ENCODE data around the gene MYH7. TPM values are rescaled to one million over a fixed set of nuclear protein-coding genes. Genes with fewer than 3 reads are reported as not detected.

MYH7 gene
- total RNA-seq, 1 experiment from 2014 or later: not detected

DNA sequence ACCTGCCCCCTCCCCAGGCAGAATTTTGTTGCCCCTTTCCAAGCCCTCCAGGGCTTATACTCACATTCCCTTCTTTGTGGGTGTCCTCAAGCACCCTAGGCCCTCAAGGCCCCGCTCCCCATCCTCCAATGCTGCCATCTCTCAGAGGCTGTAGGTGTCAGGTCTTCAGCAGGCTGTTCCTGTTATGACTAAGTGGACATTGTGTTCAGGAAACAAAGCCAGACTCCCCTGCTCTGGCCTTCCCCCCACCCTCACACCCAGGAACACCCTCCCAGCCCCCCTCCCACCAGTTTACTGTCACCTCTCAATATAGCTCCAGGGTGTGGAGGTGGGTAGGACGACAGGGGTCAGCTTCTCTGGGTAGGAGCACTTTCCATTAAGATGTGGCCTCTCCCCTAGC lies 26.0 kb downstream of the MYH7 start (continued):
- TF ChIP-seq, protein P1, sequence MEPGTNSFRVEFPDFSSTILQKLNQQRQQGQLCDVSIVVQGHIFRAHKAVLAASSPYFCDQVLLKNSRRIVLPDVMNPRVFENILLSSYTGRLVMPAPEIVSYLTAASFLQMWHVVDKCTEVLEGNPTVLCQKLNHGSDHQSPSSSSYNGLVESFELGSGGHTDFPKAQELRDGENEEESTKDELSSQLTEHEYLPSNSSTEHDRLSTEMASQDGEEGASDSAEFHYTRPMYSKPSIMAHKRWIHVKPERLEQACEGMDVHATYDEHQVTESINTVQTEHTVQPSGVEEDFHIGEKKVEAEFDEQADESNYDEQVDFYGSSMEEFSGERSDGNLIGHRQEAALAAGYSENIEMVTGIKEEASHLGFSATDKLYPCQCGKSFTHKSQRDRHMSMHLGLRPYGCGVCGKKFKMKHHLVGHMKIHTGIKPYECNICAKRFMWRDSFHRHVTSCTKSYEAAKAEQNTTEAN (CRISPR knock-in tag; IDR thresholded peaks at IDR 0.05): no peak

DNA sequence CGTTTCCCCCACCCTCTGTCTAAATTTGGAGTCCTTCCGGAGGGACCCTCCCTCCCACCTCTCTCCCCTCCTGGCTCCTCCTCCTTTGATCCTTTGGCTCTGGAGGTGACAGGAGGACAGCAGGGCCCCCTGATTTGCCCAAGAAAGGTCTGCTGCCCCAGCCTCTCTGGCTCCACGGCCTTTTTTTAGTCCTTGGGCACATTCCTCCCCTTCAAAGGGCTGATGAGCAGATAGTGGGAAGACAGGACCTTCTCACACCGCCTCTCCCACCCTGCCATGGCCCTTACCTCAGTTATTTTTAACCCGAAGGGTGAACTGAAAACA lies 27.2 kb downstream of the MYH7 start:
- peaks cover 27% of the 10 kb centered on the region for H3K27me3 Mint-ChIP-seq (ENCODE audit: low read depth)
- TF ChIP-seq, protein P2, sequence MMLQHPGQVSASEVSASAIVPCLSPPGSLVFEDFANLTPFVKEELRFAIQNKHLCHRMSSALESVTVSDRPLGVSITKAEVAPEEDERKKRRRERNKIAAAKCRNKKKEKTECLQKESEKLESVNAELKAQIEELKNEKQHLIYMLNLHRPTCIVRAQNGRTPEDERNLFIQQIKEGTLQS (CRISPR knock-in tag; conservative IDR thresholded peaks at IDR 0.05): no peak
- TF ChIP-seq, protein P3, sequence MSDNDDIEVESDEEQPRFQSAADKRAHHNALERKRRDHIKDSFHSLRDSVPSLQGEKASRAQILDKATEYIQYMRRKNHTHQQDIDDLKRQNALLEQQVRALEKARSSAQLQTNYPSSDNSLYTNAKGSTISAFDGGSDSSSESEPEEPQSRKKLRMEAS (CRISPR knock-in tag; IDR thresholded peaks at IDR 0.05): no peak
- TF ChIP-seq, protein P4, sequence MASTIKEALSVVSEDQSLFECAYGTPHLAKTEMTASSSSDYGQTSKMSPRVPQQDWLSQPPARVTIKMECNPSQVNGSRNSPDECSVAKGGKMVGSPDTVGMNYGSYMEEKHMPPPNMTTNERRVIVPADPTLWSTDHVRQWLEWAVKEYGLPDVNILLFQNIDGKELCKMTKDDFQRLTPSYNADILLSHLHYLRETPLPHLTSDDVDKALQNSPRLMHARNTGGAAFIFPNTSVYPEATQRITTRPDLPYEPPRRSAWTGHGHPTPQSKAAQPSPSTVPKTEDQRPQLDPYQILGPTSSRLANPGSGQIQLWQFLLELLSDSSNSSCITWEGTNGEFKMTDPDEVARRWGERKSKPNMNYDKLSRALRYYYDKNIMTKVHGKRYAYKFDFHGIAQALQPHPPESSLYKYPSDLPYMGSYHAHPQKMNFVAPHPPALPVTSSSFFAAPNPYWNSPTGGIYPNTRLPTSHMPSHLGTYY (CRISPR knock-in tag; IDR thresholded peaks at IDR 0.05): no peak
- no peak for TF ChIP-seq TCF7 (CRISPR knock-in tag; IDR thresholded peaks at IDR 0.05; ENCODE audit: low read depth)
- no peak for TF ChIP-seq CREB1 (CRISPR knock-in tag; IDR thresholded peaks at IDR 0.05)
- TF ChIP-seq, protein P5, sequence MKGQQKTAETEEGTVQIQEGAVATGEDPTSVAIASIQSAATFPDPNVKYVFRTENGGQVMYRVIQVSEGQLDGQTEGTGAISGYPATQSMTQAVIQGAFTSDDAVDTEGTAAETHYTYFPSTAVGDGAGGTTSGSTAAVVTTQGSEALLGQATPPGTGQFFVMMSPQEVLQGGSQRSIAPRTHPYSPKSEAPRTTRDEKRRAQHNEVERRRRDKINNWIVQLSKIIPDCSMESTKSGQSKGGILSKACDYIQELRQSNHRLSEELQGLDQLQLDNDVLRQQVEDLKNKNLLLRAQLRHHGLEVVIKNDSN (CRISPR knock-in tag; IDR thresholded peaks at IDR 0.05): no peak
- TF ChIP-seq, protein P6, sequence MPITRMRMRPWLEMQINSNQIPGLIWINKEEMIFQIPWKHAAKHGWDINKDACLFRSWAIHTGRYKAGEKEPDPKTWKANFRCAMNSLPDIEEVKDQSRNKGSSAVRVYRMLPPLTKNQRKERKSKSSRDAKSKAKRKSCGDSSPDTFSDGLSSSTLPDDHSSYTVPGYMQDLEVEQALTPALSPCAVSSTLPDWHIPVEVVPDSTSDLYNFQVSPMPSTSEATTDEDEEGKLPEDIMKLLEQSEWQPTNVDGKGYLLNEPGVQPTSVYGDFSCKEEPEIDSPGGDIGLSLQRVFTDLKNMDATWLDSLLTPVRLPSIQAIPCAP (CRISPR knock-in tag; IDR thresholded peaks at IDR 0.05): no peak
- no peak for TF ChIP-seq ZNF138 (CRISPR knock-in tag; conservative IDR thresholded peaks at IDR 0.05)
- TF ChIP-seq, protein P7, sequence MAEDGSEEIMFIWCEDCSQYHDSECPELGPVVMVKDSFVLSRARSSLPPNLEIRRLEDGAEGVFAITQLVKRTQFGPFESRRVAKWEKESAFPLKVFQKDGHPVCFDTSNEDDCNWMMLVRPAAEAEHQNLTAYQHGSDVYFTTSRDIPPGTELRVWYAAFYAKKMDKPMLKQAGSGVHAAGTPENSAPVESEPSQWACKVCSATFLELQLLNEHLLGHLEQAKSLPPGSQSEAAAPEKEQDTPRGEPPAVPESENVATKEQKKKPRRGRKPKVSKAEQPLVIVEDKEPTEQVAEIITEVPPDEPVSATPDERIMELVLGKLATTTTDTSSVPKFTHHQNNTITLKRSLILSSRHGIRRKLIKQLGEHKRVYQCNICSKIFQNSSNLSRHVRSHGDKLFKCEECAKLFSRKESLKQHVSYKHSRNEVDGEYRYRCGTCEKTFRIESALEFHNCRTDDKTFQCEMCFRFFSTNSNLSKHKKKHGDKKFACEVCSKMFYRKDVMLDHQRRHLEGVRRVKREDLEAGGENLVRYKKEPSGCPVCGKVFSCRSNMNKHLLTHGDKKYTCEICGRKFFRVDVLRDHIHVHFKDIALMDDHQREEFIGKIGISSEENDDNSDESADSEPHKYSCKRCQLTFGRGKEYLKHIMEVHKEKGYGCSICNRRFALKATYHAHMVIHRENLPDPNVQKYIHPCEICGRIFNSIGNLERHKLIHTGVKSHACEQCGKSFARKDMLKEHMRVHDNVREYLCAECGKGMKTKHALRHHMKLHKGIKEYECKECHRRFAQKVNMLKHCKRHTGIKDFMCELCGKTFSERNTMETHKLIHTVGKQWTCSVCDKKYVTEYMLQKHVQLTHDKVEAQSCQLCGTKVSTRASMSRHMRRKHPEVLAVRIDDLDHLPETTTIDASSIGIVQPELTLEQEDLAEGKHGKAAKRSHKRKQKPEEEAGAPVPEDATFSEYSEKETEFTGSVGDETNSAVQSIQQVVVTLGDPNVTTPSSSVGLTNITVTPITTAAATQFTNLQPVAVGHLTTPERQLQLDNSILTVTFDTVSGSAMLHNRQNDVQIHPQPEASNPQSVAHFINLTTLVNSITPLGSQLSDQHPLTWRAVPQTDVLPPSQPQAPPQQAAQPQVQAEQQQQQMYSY (CRISPR knock-in tag; IDR thresholded peaks at IDR 0.05): no peak
- H3K9me3 Mint-ChIP-seq: no peaks in the 10 kb centered on the region
- POLR2A ChIA-PET: no interaction called here
- no peaks in the 10 kb centered on the region; the same call in 1 of the 2 replicates for H3K4me1 Mint-ChIP-seq
- CTCF ChIA-PET: no interaction called here
- no peak for ATAC-seq
- no peak for DNase-seq (ENCODE audit: low spot score)
- no peak overlapping the region for H3K27ac Mint-ChIP-seq
- no peak overlapping the region for H3K4me3 Mint-ChIP-seq
- no peaks in the 10 kb centered on the region for H3K36me3 Mint-ChIP-seq

DNA sequence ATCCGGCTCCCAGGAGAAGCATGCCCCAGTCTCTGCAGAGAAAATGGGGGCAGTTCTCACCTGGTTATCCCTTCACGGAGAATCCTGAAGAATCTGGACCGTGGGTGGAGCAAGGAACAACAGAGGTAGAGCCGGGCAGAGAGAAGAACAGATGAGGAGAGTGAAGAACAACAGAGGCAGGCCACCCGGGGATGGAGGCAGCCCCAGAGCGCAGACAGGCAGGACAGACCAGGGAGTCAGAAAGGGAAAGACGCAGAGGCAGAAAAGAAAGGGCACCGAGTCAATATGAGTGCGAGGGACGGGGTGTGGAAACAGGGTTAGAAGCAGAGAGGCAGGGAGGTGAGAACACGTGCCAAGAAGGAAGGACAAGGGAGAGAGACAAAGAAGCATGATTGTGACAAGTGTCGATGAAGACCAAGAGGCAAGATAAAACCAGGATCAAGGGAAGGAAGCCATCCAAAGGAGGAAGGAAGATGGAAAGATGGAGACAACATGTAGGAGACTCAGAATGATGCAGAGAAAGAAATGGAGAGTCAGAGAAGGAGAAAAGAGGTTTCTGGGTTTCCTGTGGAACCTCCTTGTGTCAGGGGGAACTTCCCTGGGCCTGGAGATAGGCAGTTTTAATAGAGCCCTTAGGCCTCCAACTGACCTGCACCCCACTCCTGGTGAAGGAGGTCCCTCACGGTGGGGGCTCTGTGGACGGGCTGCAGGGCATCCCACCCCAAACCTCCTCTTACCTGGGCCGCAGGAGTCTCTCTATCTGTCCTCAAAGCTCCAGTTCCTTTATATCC lies 27.7 kb downstream of the MYH7 start, which contains the start of gene MYH6:
Gene MYH6, minus strand, starts transcription at position 758 of the 791 bp plus-strand sequence. CDS start 1,050 bp downstream, outside the sequence.
- ChIA-PET CTCF (no interaction called here), POLR2A (no interaction called here)
- Mint-ChIP-seq H3K9me3 (no peaks in the 10 kb centered on the region), H3K4me1 (peaks cover 2% of the 10 kb centered on the region; the same call in 1 of the 2 replicates), H3K27ac (no peak within 1 kb of the TSS), H3K4me3 (no peak within 1 kb of the TSS), H3K27me3 (ENCODE audit: low read depth) (peaks cover 33% of the 10 kb centered on the region), H3K36me3 (no peaks in the 10 kb centered on the region)
- ATAC-seq (no peak), DNase-seq (ENCODE audit: low spot score) (no peak)
- TF ChIP-seq GRHL2 (CRISPR knock-in tag; IDR thresholded peaks at IDR 0.05; ENCODE audit: insufficient replicate concordance, severe bottlenecking): no peak
- TF ChIP-seq, protein P8, sequence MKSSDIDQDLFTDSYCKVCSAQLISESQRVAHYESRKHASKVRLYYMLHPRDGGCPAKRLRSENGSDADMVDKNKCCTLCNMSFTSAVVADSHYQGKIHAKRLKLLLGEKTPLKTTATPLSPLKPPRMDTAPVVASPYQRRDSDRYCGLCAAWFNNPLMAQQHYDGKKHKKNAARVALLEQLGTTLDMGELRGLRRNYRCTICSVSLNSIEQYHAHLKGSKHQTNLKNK (CRISPR knock-in tag; IDR thresholded peaks at IDR 0.05): no peak
- TF ChIP-seq SMAD3 (CRISPR knock-in tag; IDR thresholded peaks at IDR 0.05; ENCODE audit: borderline replicate concordance): no peak
- TF ChIP-seq ESRRA (CRISPR knock-in tag; IDR thresholded peaks at IDR 0.05; ENCODE audit: borderline replicate concordance): no peak
- TF ChIP-seq ZNF138 (CRISPR knock-in tag; conservative IDR thresholded peaks at IDR 0.05): no peak
- TF ChIP-seq, protein P4 (CRISPR knock-in tag; IDR thresholded peaks at IDR 0.05): no peak
- TF ChIP-seq KAT7 (CRISPR knock-in tag; IDR thresholded peaks at IDR 0.05; ENCODE audit: borderline replicate concordance): no peak
- TF ChIP-seq, protein P9, sequence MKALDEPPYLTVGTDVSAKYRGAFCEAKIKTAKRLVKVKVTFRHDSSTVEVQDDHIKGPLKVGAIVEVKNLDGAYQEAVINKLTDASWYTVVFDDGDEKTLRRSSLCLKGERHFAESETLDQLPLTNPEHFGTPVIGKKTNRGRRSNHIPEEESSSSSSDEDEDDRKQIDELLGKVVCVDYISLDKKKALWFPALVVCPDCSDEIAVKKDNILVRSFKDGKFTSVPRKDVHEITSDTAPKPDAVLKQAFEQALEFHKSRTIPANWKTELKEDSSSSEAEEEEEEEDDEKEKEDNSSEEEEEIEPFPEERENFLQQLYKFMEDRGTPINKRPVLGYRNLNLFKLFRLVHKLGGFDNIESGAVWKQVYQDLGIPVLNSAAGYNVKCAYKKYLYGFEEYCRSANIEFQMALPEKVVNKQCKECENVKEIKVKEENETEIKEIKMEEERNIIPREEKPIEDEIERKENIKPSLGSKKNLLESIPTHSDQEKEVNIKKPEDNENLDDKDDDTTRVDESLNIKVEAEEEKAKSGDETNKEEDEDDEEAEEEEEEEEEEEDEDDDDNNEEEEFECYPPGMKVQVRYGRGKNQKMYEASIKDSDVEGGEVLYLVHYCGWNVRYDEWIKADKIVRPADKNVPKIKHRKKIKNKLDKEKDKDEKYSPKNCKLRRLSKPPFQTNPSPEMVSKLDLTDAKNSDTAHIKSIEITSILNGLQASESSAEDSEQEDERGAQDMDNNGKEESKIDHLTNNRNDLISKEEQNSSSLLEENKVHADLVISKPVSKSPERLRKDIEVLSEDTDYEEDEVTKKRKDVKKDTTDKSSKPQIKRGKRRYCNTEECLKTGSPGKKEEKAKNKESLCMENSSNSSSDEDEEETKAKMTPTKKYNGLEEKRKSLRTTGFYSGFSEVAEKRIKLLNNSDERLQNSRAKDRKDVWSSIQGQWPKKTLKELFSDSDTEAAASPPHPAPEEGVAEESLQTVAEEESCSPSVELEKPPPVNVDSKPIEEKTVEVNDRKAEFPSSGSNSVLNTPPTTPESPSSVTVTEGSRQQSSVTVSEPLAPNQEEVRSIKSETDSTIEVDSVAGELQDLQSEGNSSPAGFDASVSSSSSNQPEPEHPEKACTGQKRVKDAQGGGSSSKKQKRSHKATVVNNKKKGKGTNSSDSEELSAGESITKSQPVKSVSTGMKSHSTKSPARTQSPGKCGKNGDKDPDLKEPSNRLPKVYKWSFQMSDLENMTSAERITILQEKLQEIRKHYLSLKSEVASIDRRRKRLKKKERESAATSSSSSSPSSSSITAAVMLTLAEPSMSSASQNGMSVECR (CRISPR knock-in tag; IDR thresholded peaks at IDR 0.05; ENCODE audit: borderline replicate concordance): no peak

Data from WTC11 (cell line).